ENCODE measurements around the gene ENO4.

Gene ENO4

DNA sequence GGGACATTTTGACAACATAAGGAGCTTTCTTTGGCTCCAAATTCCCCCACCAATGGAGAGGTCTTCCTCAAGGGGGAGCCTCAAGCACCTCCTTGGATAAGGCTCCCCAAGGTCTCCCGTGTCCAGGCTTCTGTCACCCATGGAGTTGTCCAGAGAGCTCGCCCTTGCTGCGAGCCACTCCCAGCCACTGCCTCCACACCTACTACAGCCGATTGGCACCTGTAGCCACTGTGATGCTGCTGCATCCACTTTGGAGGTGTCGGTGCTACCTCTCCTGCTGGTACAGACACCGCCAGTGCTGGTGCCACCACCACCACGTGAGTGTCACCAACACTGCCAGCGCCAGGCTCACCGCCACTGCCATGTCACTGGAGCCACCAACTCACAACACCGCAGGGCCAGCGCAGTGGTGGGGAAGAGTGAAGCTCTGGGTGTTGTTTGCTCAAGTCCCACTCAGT, 22.1 kb upstream of the ENO4 start:
- DNase-seq, result no peak
- TF ChIP-seq, protein P1, sequence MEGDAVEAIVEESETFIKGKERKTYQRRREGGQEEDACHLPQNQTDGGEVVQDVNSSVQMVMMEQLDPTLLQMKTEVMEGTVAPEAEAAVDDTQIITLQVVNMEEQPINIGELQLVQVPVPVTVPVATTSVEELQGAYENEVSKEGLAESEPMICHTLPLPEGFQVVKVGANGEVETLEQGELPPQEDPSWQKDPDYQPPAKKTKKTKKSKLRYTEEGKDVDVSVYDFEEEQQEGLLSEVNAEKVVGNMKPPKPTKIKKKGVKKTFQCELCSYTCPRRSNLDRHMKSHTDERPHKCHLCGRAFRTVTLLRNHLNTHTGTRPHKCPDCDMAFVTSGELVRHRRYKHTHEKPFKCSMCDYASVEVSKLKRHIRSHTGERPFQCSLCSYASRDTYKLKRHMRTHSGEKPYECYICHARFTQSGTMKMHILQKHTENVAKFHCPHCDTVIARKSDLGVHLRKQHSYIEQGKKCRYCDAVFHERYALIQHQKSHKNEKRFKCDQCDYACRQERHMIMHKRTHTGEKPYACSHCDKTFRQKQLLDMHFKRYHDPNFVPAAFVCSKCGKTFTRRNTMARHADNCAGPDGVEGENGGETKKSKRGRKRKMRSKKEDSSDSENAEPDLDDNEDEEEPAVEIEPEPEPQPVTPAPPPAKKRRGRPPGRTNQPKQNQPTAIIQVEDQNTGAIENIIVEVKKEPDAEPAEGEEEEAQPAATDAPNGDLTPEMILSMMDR (IDR thresholded peaks at IDR 0.05; ENCODE audit: low read depth, low read length), result no peak
- H3K27me3 ChIP-seq, result peaks cover 4% of the 10 kb centered on the region

DNA sequence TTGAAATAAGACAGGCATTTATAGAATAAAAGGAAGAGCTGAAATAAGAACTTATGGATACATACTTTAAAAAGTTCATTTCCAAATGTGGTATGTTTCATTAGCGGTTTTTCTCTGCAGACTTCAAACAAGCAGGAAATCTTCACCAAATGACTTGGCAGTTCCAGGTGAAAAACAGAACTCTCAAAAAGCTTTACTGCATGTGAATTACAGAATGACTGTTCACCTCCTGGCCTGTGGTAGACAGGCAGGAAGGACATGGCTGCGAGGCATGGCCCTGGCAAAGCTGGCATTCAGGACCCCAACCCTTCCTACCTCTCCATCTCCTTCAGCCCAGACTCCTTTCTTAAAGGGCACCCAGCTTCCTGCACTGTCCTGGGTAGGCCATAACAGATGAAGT, 21.2 kb upstream of the ENO4 start:
- no peak for DNase-seq
- Histone ChIP-seq H3K4me1 (no peaks in the 10 kb centered on the region), H3K4me3 (ENCODE audit: low read depth, low read length) (no peak overlapping the region), H3K27me3 (peaks cover 4% of the 10 kb centered on the region), H3K36me3 (no peaks in the 10 kb centered on the region), H3K9me3 (no peaks in the 10 kb centered on the region)
- TF ChIP-seq, protein P1 (IDR thresholded peaks at IDR 0.05; ENCODE audit: low read depth, low read length), result no peak

More for the DNA sequence above, 22.1 kb upstream of the ENO4 start:
- Histone ChIP-seq H3K9me3 (no peaks in the 10 kb centered on the region), H3K36me3 (no peaks in the 10 kb centered on the region), H3K4me1 (no peaks in the 10 kb centered on the region), H3K4me3 (ENCODE audit: low read depth, low read length) (no peak overlapping the region)

DNA sequence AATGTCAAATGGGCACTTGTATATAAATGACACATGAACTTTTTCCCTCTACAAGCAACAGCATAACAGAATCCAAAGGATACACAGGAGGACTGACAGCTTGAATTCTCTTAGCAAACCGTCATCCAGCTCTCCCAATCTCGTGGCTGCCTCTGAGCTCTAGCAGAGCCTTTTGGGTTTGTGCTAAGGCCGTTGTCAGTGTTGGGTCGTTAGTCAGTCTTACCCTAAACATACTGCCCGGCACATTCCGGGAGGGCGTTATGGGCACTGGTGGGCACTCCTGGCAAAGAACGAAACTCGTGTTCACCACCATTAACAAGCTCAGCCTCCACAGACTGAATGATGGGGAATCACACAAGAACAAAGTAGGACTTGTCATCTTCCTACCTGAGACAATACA, 19.6 kb upstream of the ENO4 start:
- H3K9me3 ChIP-seq, result no peaks in the 10 kb centered on the region

DNA sequence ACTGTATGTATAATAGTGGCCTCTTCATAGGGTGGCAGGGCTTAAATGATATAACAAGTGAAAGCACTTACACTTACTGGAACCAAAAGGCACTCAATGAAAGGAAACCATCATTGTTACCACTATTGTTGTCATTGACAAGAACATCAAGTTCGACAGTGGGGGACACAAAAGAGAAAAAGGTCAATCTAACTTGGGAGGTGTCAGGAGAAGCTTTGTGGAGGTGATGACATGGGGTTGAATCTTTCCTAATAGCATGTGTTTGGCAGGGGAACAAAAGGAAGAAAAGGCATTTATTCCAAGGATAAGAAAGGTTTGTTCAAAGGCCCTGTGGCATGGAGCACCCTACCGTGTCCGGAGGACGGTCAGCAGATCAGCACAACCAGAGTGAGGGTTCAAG, 18.2 kb upstream of the ENO4 start:
- peaks cover 4% of the 10 kb centered on the region for H3K27me3 ChIP-seq
- TF ChIP-seq, protein P1 (IDR thresholded peaks at IDR 0.05; ENCODE audit: low read depth, low read length), result no peak
- H3K36me3 ChIP-seq, result no peaks in the 10 kb centered on the region
- no peaks in the 10 kb centered on the region for H3K4me1 ChIP-seq
- no peaks in the 10 kb centered on the region for H3K9me3 ChIP-seq
- no peak for DNase-seq
- no peak overlapping the region for H3K4me3 ChIP-seq (ENCODE audit: low read depth, low read length)

More for the DNA sequence above, 19.6 kb upstream of the ENO4 start:
- no peak for DNase-seq
- Histone ChIP-seq H3K36me3 (no peaks in the 10 kb centered on the region), H3K4me3 (ENCODE audit: low read depth, low read length) (no peak overlapping the region), H3K4me1 (no peaks in the 10 kb centered on the region), H3K27me3 (peaks cover 4% of the 10 kb centered on the region)
- TF ChIP-seq, protein P1 (IDR thresholded peaks at IDR 0.05; ENCODE audit: low read depth, low read length), result no peak

DNA sequence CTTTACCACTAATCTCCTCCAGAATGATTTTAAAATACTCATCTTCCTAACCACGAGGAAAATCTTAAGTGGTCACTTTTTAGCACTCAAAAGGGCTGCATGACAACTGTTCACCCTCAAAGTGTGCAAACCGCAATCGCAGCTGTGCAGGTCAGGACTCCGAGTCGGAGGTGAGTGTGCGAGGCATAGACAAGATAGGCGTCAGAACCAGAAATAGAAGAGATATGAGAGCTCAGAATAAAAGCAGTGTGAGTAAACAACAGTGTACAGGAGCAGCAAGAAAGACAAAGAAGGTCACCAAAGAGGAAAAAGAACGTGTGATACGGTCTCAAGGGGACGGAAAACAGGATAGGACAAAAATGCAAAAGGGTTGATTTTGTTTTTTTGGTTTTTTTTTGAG, 17.5 kb upstream of the ENO4 start:
- Histone ChIP-seq H3K36me3 (no peaks in the 10 kb centered on the region), H3K27me3 (peaks cover 6% of the 10 kb centered on the region), H3K9me3 (no peaks in the 10 kb centered on the region), H3K4me3 (ENCODE audit: low read depth, low read length) (no peak overlapping the region), H3K4me1 (no peaks in the 10 kb centered on the region)
- TF ChIP-seq, protein P1 (IDR thresholded peaks at IDR 0.05; ENCODE audit: low read depth, low read length), result no peak
- no peak for DNase-seq

DNA sequence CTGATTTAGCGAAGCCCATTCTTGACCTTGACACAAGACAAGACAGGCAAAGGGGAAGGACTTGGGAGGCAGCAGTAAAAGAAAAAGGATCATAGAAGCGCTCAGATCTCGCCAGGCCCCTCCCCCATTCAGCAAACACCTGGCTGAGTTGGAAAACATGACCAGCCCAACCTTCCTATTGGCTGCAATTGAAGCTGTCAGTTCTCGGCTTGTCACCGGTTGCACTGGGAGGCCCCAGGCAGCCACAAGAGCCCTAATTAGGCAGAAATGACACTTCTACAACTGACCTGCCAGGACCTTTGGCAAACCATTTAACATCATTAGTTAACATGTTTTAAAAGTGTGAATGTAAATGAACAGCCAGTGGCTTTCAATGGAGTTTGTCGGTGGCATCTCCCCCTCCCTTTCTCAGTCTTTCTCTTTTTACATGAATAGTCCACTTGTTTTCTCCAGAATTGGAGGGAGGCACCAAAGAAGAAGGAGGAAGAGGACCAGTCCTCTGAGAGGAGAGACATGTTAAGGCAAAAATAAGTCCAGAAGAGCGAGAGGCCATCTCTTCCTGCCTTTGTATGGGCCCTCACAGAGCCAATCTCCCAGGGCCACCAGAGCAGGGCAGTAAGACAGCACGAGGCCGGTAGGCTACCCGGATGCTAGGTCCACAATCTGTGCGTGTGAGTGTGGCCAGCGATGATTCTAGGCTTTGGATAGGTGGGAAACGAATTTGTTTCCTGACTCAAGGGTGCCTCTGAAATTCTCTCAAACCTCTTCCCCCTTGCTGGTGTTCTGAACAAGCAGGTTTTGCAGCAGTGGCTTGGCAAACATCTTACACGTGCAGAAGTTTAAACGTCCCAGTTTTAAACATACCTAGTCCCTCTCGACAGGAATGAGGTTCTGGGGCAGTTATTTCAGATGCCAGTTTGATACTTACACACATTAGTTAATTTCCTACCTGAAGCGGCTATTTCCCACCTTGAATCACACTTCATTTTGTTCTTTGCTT, 15.0 kb upstream of the ENO4 start:
- Histone ChIP-seq H3K36me3 (no peaks in the 10 kb centered on the region), H3K27me3 (peaks cover 9% of the 10 kb centered on the region), H3K4me1 (no peaks in the 10 kb centered on the region), H3K4me3 (ENCODE audit: low read depth, low read length) (no peak overlapping the region), H3K9me3 (no peaks in the 10 kb centered on the region)
- DNase-seq, result no peak
- TF ChIP-seq, protein P1 (IDR thresholded peaks at IDR 0.05; ENCODE audit: low read depth, low read length), result no peak

Measured in BE2C (cell line).